ENCODE measurements around the gene SLC25A4. TPM values are rescaled to one million over a fixed set of nuclear protein-coding genes. Genes with fewer than 3 reads are reported as not detected.

SLC25A4 gene
- total and polyA plus RNA-seq, 2 donors from 2014 or later = 41.2 to 148 TPM

DNA sequence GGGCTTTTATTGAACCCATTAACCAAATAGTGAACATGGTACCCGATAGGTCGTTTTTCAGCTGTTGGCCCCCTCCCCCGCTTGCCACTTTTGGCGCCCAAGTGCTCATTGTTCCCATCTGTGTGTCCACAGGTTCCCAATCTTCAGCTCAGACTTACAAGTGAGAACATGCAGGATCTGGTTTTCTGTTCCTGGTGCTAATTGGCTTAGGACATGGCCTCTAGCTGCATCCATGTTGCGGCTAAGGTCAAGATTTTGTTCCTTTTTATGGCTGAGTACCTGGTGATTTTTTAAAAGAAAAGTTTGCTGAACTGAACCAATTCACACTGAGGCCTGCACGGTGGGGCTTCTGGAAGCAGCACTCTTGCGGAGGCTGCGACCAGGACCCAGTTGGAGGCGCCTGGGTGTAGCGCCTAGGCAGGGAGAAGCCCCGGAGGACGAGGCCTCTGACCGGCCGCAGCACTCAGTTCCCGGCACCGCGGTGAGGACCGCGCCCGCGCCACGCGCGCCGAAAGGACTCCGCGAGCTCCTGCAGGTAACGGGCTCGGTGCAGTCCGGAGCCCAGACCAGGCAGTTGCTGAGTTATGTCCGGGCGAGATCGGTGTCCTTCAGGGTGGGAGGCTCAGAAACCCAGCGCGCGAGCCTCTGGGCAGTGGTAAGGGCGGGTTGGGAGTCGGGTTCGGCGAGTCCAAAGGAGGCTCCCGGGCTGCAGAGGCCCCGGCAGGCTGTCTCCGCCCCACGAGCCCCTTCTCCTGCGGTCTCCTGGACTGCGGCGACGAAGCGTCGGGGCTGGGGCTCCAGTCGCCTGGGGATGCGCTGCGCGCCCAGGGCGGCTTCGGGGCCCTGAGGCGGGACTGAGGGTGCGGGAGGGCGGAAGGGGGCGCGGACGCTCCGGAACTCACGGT lies 15.8 kb upstream of the SLC25A4 start:
- intact Hi-C loops (cut with DNase I) = no loop called here
- H3K36me3 ChIP-seq (ENCODE audit: control insufficient read depth in 2 of 3, insufficient read depth in 3 of 3, low read length in 3 of 3) = no peaks in the 10 kb centered on the region
- no peak for FAIRE-seq
- peak overlapping the region in 2 of 3 donors; percentile 60 to 64 for H3K4me3 ChIP-seq (ENCODE audit: low read length in 3 of 3)
- TF ChIP-seq, protein P1, sequence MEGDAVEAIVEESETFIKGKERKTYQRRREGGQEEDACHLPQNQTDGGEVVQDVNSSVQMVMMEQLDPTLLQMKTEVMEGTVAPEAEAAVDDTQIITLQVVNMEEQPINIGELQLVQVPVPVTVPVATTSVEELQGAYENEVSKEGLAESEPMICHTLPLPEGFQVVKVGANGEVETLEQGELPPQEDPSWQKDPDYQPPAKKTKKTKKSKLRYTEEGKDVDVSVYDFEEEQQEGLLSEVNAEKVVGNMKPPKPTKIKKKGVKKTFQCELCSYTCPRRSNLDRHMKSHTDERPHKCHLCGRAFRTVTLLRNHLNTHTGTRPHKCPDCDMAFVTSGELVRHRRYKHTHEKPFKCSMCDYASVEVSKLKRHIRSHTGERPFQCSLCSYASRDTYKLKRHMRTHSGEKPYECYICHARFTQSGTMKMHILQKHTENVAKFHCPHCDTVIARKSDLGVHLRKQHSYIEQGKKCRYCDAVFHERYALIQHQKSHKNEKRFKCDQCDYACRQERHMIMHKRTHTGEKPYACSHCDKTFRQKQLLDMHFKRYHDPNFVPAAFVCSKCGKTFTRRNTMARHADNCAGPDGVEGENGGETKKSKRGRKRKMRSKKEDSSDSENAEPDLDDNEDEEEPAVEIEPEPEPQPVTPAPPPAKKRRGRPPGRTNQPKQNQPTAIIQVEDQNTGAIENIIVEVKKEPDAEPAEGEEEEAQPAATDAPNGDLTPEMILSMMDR (IDR thresholded peaks at IDR 0.05; ENCODE audit: borderline replicate concordance, extremely low read depth, insufficient read depth) = no peak
- no peaks in the 10 kb centered on the region for H3K9me3 ChIP-seq (ENCODE audit: control insufficient read depth in 2 of 3, insufficient read depth in 1 of 3, low read length in 3 of 3)
- H3K9ac ChIP-seq (ENCODE audit: low read length in 3 of 3) = peak overlapping the region in 2 of 3 donors; percentile 51 to 60
- peaks cover 0 to 9% (median 0%) of the 10 kb centered on the region in 3 donors for H3K4me1 ChIP-seq (ENCODE audit: control insufficient read depth in 2 of 3, insufficient read depth in 2 of 3, low read depth in 1 of 3, low read length in 3 of 3)
- H3K27me3 ChIP-seq (ENCODE audit: control insufficient read depth, insufficient read depth, low read length) = no peaks in the 10 kb centered on the region
- H3K27ac ChIP-seq (ENCODE audit: low read depth in 2 of 2, low read length in 2 of 2) = peak overlapping the region; percentile 76 to 81
- peak; percentile 48 to 78 (median 57) for DNase-seq

DNA sequence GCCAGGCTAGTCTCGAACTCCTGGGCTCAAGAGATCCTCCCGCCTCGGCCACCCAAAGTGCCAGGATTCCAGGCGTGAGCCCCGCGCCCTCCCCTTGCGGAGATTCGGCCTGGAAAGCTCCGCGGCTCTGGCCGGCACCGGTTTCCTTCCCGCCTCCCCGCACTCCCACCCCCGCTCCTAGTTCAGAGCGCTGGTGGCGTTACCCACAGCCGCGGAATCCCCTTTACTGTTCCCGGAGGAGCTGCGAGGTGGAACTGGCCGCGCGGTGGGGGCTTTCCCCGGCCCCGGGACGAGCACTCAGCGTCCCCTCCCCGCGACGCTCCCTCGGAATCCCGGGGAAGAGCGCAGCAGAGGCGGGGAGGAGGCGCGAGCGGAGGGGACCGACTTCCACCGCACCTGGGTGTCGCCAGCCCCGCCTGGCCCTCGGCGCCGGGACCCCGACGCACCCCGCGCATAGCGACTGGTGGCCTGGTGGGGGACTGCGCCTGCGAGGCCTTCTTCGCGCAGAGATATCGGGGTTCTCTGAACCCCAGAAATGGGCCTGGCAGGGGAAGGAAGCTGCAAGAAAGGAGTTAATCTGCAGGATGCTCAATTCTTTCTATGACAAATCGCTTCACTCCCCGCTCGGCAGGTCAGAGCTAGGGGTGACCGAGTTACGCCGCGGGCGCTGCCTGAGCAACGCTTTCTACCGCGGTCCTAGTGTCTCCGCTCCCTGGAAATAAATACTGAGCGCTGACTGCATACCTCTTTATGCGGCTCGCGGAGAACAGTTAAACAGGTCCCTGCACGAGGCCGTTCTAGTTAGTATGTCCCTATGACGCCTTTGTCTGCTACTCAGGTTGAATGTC lies 14.6 kb upstream of the SLC25A4 start:
- no peak for FAIRE-seq
- intact Hi-C loops (cut with DNase I) = no loop called here
- DNase-seq = peak; percentile 54 to 76 (median 62)
- peak overlapping the region; percentile 72 to 86 for H3K27ac ChIP-seq (ENCODE audit: low read depth in 2 of 2, low read length in 2 of 2)
- H3K4me1 ChIP-seq (ENCODE audit: control insufficient read depth in 2 of 3, insufficient read depth in 2 of 3, low read depth in 1 of 3, low read length in 3 of 3) = peaks cover 0 to 9% (median 0%) of the 10 kb centered on the region in 3 donors
- peak overlapping the region in 2 of 3 donors; percentile 54 to 77 for H3K9ac ChIP-seq (ENCODE audit: low read length in 3 of 3)
- H3K36me3 ChIP-seq (ENCODE audit: control insufficient read depth in 2 of 3, insufficient read depth in 3 of 3, low read length in 3 of 3) = no peaks in the 10 kb centered on the region
- H3K27me3 ChIP-seq (ENCODE audit: control insufficient read depth, insufficient read depth, low read length) = no peaks in the 10 kb centered on the region
- H3K4me3 ChIP-seq (ENCODE audit: low read length in 3 of 3) = peak overlapping the region in 2 of 3 donors; percentile 56 to 73
- TF ChIP-seq, protein P1 (IDR thresholded peaks at IDR 0.05; ENCODE audit: borderline replicate concordance, extremely low read depth, insufficient read depth) = no peak
- H3K9me3 ChIP-seq (ENCODE audit: control insufficient read depth in 2 of 3, insufficient read depth in 1 of 3, low read length in 3 of 3) = no peaks in the 10 kb centered on the region

DNA sequence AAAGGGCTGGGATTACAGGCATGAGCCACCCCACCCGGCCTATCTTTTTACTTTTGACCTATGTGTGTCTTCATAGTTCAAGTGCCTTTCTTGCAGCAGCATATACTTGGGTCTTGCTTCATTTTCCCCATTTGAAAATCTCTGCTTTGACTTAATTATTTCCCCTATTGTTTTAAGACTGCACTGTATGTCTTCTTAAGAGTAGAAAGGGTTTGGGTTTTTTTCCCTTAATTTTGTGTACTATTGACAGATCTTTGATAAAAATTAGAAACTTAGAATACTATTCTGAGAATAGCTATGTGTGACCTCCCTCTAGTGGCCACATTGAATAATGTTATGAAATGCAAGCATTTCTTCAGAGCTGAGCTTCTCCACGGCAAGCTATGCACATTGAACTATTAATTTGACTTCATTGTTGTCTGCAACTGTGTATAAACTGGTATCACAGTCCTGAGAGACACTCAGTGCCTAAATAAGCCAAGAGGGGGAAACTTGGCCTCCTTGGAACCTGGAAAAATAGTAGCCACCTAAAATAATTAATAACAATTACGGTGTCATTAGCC lies 8.7 kb upstream of the SLC25A4 start:
- intact Hi-C loops (cut with DNase I) = loop anchor here (10.0 kb wide), 1 partner anchor 100 kb away; no protein-coding TSS in a partner anchor
- H3K27me3 ChIP-seq (ENCODE audit: control insufficient read depth, insufficient read depth, low read length) = no peaks in the 10 kb centered on the region
- no peak overlapping the region for H3K27ac ChIP-seq (ENCODE audit: low read depth in 2 of 2, low read length in 2 of 2)
- no peak overlapping the region for H3K9ac ChIP-seq (ENCODE audit: low read length in 3 of 3)
- no peaks in the 10 kb centered on the region for H3K9me3 ChIP-seq (ENCODE audit: control insufficient read depth in 2 of 3, insufficient read depth in 1 of 3, low read length in 3 of 3)
- peak; percentile 60 for FAIRE-seq
- no peak overlapping the region for H3K4me3 ChIP-seq (ENCODE audit: low read length in 3 of 3)
- DNase-seq = peak in 2 of 5 donors; percentile 48 to 71
- TF ChIP-seq, protein P1 (IDR thresholded peaks at IDR 0.05; ENCODE audit: borderline replicate concordance, extremely low read depth, insufficient read depth) = peak; percentile 73
- no peaks in the 10 kb centered on the region for H3K36me3 ChIP-seq (ENCODE audit: control insufficient read depth in 2 of 3, insufficient read depth in 3 of 3, low read length in 3 of 3)
- H3K4me1 ChIP-seq (ENCODE audit: control insufficient read depth in 2 of 3, insufficient read depth in 2 of 3, low read depth in 1 of 3, low read length in 3 of 3) = peaks cover 0 to 2% (median 0%) of the 10 kb centered on the region in 3 donors
